ENCODE results near the gene PRDM5.

The PRDM5 gene

GRCh38 chr4:120874792-120875774 lies 47.4 kb downstream of the PRDM5 start:
- Histone ChIP-seq H3K4me3 (ENCODE audit: low read depth, low read length, poor library complexity, severe bottlenecking) (no peak overlapping the region), H3K9ac (ENCODE audit: low read length) (no peak overlapping the region), H3F3A (ENCODE audit: insufficient read depth, low read length) (no peaks in the 10 kb centered on the region), H3K79me2 (ENCODE audit: insufficient read depth, low read length) (no peaks in the 10 kb centered on the region), H3K4me1 (ENCODE audit: insufficient read depth, low read length, severe bottlenecking) (peaks cover 1% of the 10 kb centered on the region), H3K27ac (ENCODE audit: low read depth, low read length, poor library complexity, severe bottlenecking) (no peak overlapping the region), H4K20me1 (ENCODE audit: insufficient read depth, low read length) (no peaks in the 10 kb centered on the region), H3K9me2 (ENCODE audit: low read depth, low read length) (no peaks in the 10 kb centered on the region), H3K27me3 (ENCODE audit: insufficient read depth, low read length) (no peaks in the 10 kb centered on the region), H3K36me3 (ENCODE audit: insufficient read depth, low read length) (no peaks in the 10 kb centered on the region), H3K4me2 (ENCODE audit: low read length) (no peak overlapping the region), H2AFZ (ENCODE audit: low read length) (no peak overlapping the region), H3K9me3 (ENCODE audit: low read length) (no peaks in the 10 kb centered on the region)
- TF ChIP-seq EZH2 (IDR thresholded peaks at IDR 0.05; ENCODE audit: borderline replicate concordance, low read length) (no peak), CTCF (IDR thresholded peaks at IDR 0.05; ENCODE audit: low read length) (no peak)

- Histone ChIP-seq H3K27me3 (ENCODE audit: insufficient read depth, low read length) (no peaks in the 10 kb centered on the region), H3K36me3 (ENCODE audit: insufficient read depth, low read length) (no peaks in the 10 kb centered on the region), H3K4me1 (ENCODE audit: insufficient read depth, low read length, severe bottlenecking) (peaks cover 6% of the 10 kb centered on the region), H3K27ac (ENCODE audit: low read depth, low read length, poor library complexity, severe bottlenecking) (no peak overlapping the region), H3K79me2 (ENCODE audit: insufficient read depth, low read length) (no peaks in the 10 kb centered on the region), H3F3A (ENCODE audit: insufficient read depth, low read length) (no peaks in the 10 kb centered on the region), H4K20me1 (ENCODE audit: insufficient read depth, low read length) (no peaks in the 10 kb centered on the region), H2AFZ (ENCODE audit: low read length) (no peak overlapping the region), H3K9me2 (ENCODE audit: low read depth, low read length) (no peaks in the 10 kb centered on the region), H3K9me3 (ENCODE audit: low read length) (no peaks in the 10 kb centered on the region), H3K9ac (ENCODE audit: low read length) (no peak overlapping the region), H3K4me3 (ENCODE audit: low read depth, low read length, poor library complexity, severe bottlenecking) (no peak overlapping the region), H3K4me2 (ENCODE audit: low read length) (no peak overlapping the region)
- TF ChIP-seq EZH2 (IDR thresholded peaks at IDR 0.05; ENCODE audit: borderline replicate concordance, low read length) (no peak), CTCF (IDR thresholded peaks at IDR 0.05; ENCODE audit: low read length) (peak; percentile 30)
Measured at GRCh38 chr4:120873554-120873953, 49.0 kb downstream of the PRDM5 start.

GRCh38 chr4:120871173-120871572 lies 51.4 kb downstream of the PRDM5 start:
- H2AFZ ChIP-seq (ENCODE audit: low read length): no peak overlapping the region
- H3K4me3 ChIP-seq (ENCODE audit: low read depth, low read length, poor library complexity, severe bottlenecking): no peak overlapping the region
- no peaks in the 10 kb centered on the region for H3K9me3 ChIP-seq (ENCODE audit: low read length)
- H3K4me1 ChIP-seq (ENCODE audit: insufficient read depth, low read length, severe bottlenecking): peaks cover 7% of the 10 kb centered on the region
- H4K20me1 ChIP-seq (ENCODE audit: insufficient read depth, low read length): no peaks in the 10 kb centered on the region
- H3K27me3 ChIP-seq (ENCODE audit: insufficient read depth, low read length): no peaks in the 10 kb centered on the region
- no peak overlapping the region for H3K27ac ChIP-seq (ENCODE audit: low read depth, low read length, poor library complexity, severe bottlenecking)
- no peaks in the 10 kb centered on the region for H3K79me2 ChIP-seq (ENCODE audit: insufficient read depth, low read length)
- H3K9ac ChIP-seq (ENCODE audit: low read length): no peak overlapping the region
- H3K9me2 ChIP-seq (ENCODE audit: low read depth, low read length): no peaks in the 10 kb centered on the region
- TF ChIP-seq CTCF (IDR thresholded peaks at IDR 0.05; ENCODE audit: low read length) (no peak), EZH2 (IDR thresholded peaks at IDR 0.05; ENCODE audit: borderline replicate concordance, low read length) (no peak)
- no peak overlapping the region for H3K4me2 ChIP-seq (ENCODE audit: low read length)
- H3K36me3 ChIP-seq (ENCODE audit: insufficient read depth, low read length): no peaks in the 10 kb centered on the region
- H3F3A ChIP-seq (ENCODE audit: insufficient read depth, low read length): no peaks in the 10 kb centered on the region

Measured in OCI-LY1 (cell line).